Osteoblast (primary cell): ENCODE measurements around the gene MALAT1. TPM values are rescaled to one million over a fixed set of nuclear protein-coding genes. Genes with fewer than 3 reads are reported as not detected.
"Not testable (repeated sequence)": the region's sequence is repeated elsewhere in the genome, so short reads cannot be mapped to it uniquely, and the experiment has no call there.

ENCODE experiments used
- DNase-seq: peaks from one replicate; pipeline ENCODE4 v3.0.0; 2011; ENCODE audit warnings: low spot score, mixed read lengths; ENCODE audit not compliant: insufficient read length; ENCODE audit errors: missing footprints
- H2AFZ ChIP-seq: 2 replicates; pipeline ENCODE4 v1.6.0; 2011; ENCODE audit warnings: mild to moderate bottlenecking, low read length
- H3K27ac ChIP-seq: 2 replicates; pipeline ENCODE4 v1.5.1; 2011; ENCODE audit warnings: mild to moderate bottlenecking, low read depth, low read length, moderate library complexity
- H3K27me3 ChIP-seq: 2 replicates; pipeline ENCODE4 v1.6.0; 2012; ENCODE audit warnings: mild to moderate bottlenecking, control low read depth, inconsistent platforms, low read length, moderate library complexity; ENCODE audit not compliant: insufficient read depth
- H3K36me3 ChIP-seq: 2 replicates; pipeline ENCODE4 v1.5.1; 2011; ENCODE audit warnings: mild to moderate bottlenecking, low read length, control low read depth, moderate library complexity; ENCODE audit not compliant: insufficient read depth
- H3K4me1 ChIP-seq: 2 replicates; pipeline ENCODE4 v1.5.1; 2011; ENCODE audit warnings: mild to moderate bottlenecking, low read length, control low read depth, moderate library complexity; ENCODE audit not compliant: insufficient read depth
- H3K4me2 ChIP-seq: 2 replicates; pipeline ENCODE4 v1.6.0; 2011; ENCODE audit warnings: mild to moderate bottlenecking, low read length; ENCODE audit not compliant: insufficient read depth
- H3K4me3 ChIP-seq: fragments of 200-600 bp; sonication (generic); 3 replicates; pipeline ENCODE4 v1.5.1; 2012; ENCODE audit warnings: mild to moderate bottlenecking, low read length, inconsistent platforms; ENCODE audit not compliant: insufficient read depth
- H3K79me2 ChIP-seq: 2 replicates; pipeline ENCODE4 v1.6.0; 2012; ENCODE audit warnings: mild to moderate bottlenecking, low read length, control low read depth, inconsistent platforms; ENCODE audit not compliant: insufficient read depth
- H3K9me3 ChIP-seq: 2 replicates; pipeline ENCODE4 v1.5.1; 2011; ENCODE audit warnings: low read depth, low read length, control low read depth
- H4K20me1 ChIP-seq: 2 replicates; pipeline ENCODE4 v1.6.0; 2012; ENCODE audit warnings: mild to moderate bottlenecking, low read length, control low read depth; ENCODE audit not compliant: insufficient read depth
- CTCF ChIP-seq: IDR thresholded peaks from 2 replicates; pipeline ENCODE4 v1.5.1; 2011; ENCODE audit warnings: mild to moderate bottlenecking, low read depth, low read length, moderate library complexity; ENCODE audit errors: extremely low read depth
- total RNA-seq: library from RNA; depleted of rRNA; stranded (reverse); fragments of >200 nt; gene quantifications from 2 replicates; pipeline ENCODE4 v1.2.3, GENCODE V29; 2012

The MALAT1 gene
- total RNA-seq, 1 donor = 19,002 TPM

- Histone ChIP-seq H2AFZ (no peak overlapping the region), H4K20me1 (no peaks in the 10 kb centered on the region), H3K27ac (no peak overlapping the region), H3K79me2 (no peaks in the 10 kb centered on the region), H3K27me3 (no peaks in the 10 kb centered on the region), H3K9me3 (no peaks in the 10 kb centered on the region), H3K4me1 (no peaks in the 10 kb centered on the region), H3K36me3 (no peaks in the 10 kb centered on the region), H3K4me3 (no peak overlapping the region), H3K4me2 (no peak overlapping the region)
- TF ChIP-seq CTCF = no peak
- DNase-seq = no peak
Observed at GRCh38 chr11:65516135-65516968, 17.5 kb downstream of the MALAT1 start.

GRCh38 chr11:65518941-65519549 is 20.2 kb downstream of the MALAT1 start:
- not testable (repeated sequence) for H3K4me3 ChIP-seq, H4K20me1 ChIP-seq, H3K36me3 ChIP-seq, DNase-seq, H2AFZ ChIP-seq, H3K79me2 ChIP-seq, H3K4me2 ChIP-seq, H3K27me3 ChIP-seq, H3K9me3 ChIP-seq, H3K4me1 ChIP-seq, H3K27ac ChIP-seq

- Histone ChIP-seq H3K4me1 (peaks cover 16% of the 10 kb centered on the region), H3K79me2 (peaks cover 20% of the 10 kb centered on the region)
- not testable (repeated sequence) for H3K4me3 ChIP-seq
Observed at GRCh38 chr11:65521777-65522521, 23.1 kb downstream of the MALAT1 start.

GRCh38 chr11:65522718-65523630 is 24.1 kb downstream of the MALAT1 start:
- H2AFZ ChIP-seq, H3K27me3 ChIP-seq, H3K4me3 ChIP-seq, DNase-seq, H3K9me3 ChIP-seq, H3K27ac ChIP-seq, H3K4me2 ChIP-seq: not testable (repeated sequence)
- peaks cover 28% of the 10 kb centered on the region for H3K79me2 ChIP-seq
- H4K20me1 ChIP-seq = peaks cover 23% of the 10 kb centered on the region
- H3K36me3 ChIP-seq = peaks cover 17% of the 10 kb centered on the region
- H3K4me1 ChIP-seq = peaks cover 16% of the 10 kb centered on the region

More at GRCh38 chr11:65521777-65522521, 23.1 kb downstream of the MALAT1 start:
- not testable (repeated sequence) for DNase-seq, H3K36me3 ChIP-seq, H3K27me3 ChIP-seq, H3K9me3 ChIP-seq, H3K4me2 ChIP-seq, H2AFZ ChIP-seq, H3K27ac ChIP-seq
- H4K20me1 ChIP-seq = peaks cover 16% of the 10 kb centered on the region

GRCh38 chr11:65523631-65523968 is 24.8 kb downstream of the MALAT1 start:
- Histone ChIP-seq H3K4me1 (peaks cover 16% of the 10 kb centered on the region), H3K36me3 (peaks cover 20% of the 10 kb centered on the region), H3K79me2 (peaks cover 29% of the 10 kb centered on the region), H4K20me1 (peaks cover 24% of the 10 kb centered on the region)
- not testable (repeated sequence) for H3K4me3 ChIP-seq, H3K27me3 ChIP-seq, H2AFZ ChIP-seq, H3K9me3 ChIP-seq, H3K4me2 ChIP-seq, DNase-seq, H3K27ac ChIP-seq
